HG03520 (cell line): Measurements from ENCODE around the gene KRT32.

Experiments
- ATAC-seq: cut with Tn5 transposase; IDR thresholded peaks from one replicate; pipeline ENCODE4 v1.9.1; 2021; ENCODE audit warnings: mild to moderate bottlenecking, moderate library complexity; ENCODE audit not compliant: unreplicated experiment

KRT32 gene

DNA sequence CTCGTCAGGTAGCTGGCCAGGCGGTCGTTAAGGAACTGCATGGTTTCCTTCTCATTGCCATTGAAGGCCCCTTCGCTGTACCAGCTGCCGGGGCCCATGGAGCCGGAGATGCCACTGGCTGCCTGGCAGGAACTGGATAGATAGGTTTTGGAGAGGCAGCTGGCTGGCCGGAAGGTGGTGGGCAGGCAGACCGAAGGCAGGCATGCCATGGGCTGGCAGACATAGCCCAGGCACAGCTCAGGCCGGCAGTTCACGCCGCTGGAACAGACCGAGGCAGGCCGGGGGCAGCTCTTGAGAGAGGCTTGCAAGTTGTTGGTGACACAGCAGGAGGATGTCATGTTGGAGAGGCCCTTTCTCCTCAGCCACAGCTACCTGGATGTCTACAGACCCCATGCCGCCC lies at the start of gene KRT32:
Gene KRT32, minus strand, starts transcription at position 399 of the 400 bp plus-strand sequence. Its CDS starts 61 bp downstream, at position 338.
- no peak for ATAC-seq

DNA sequence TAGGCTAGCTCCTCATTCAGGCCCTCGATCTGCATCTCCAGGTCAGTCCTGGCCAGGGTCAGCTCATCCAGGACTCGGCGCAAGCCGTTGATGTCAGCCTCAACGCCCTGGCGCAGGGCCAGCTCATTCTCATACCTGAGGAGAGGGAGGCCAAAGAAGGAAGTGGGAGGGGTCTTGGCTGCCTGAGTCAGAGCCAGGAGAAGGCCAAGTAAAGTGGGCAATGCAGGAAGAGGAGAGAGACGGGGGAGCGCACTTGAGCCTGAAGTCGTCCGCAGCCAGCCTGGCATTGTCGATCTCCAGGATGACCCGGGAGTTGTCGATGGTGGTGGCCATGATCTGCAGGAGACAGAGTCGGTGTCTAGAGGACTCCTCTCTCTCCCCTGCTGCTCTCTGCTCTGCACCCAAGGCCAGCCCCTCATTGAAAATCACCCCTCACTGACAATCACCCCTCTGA lies 49.7 kb upstream of the KRT32 start:
- ATAC-seq = no peak

DNA sequence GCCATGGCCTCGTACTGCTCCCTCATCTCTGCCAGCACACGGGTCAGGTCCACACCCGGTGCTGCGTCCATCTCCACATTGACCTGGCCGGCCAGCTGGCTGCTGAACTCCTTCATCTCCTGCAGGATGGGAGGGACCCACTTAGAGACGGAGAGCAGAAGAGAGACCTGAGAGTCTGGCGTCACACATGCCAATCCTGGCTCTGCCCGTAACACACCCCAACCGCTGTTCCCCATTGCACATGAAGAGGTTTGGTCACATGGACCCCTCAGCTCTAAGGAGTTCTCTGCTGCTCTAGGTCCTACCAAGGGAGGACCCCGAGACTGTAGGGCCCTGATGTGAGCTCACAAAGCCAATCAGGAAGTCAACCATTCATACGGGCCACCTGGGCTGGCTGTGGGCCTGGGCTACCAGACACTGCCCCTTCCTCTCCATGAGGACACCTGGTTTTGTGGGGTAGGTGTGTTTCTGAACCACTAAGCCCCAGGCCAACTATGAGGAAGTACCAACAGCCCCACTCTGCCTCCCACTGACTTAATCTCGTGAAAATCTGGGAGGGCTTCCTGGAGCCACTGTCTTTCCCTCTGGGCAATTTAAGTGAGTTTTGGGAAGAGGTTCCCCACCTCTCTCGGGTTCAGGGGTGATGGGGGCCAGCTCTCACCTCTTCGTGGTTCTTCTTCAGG lies 49.1 kb upstream of the KRT32 start:
- ATAC-seq = no peak

DNA sequence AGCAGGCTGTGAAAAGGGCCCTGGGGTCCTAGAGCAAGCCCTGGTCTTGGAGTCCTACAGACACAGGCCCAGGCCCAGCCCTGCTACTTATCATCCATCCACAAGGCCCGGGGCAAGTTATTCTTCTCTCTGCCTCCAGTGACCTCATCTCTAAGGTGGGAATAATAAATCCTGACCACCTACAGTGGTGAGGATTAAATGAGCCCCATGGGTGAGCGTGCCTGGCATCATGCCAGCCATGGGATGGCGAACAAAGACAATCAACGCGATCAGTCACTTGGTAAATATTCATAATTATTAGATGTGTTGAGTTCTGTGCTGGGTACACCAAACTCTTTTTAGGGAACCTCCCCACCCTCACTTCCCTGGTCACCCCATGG lies 46.0 kb upstream of the KRT32 start:
- no peak for ATAC-seq

DNA sequence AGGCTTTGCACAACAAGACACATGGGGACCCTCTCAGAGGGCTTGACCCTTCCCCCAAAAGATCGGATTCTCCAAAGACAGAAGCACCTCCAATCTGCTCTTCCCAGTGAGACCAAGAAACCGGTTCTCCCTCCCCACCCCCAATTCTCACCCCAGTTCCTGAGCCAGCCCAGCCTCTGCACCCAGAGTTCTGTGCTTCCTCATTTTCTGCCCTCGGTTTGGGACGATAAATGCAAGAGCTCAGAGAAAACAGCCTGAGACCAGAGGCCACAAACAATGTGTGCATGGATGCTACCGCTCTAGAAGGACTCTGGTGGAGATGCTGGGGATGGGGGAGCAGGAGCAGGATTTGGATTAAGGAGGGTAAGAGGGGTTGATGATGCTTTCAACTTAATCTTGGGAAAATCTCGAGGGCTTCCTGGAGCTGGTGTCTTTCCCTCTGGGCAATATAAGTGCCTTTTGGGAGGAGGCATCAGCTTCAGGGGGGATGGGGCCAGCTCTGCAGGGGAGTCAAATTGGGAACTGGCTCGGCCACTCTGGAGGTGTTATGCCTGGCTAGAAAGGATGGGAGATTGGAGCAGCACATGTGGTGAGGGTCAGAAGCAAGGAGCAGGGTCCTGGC lies 45.5 kb upstream of the KRT32 start:
- ATAC-seq = no peak

DNA sequence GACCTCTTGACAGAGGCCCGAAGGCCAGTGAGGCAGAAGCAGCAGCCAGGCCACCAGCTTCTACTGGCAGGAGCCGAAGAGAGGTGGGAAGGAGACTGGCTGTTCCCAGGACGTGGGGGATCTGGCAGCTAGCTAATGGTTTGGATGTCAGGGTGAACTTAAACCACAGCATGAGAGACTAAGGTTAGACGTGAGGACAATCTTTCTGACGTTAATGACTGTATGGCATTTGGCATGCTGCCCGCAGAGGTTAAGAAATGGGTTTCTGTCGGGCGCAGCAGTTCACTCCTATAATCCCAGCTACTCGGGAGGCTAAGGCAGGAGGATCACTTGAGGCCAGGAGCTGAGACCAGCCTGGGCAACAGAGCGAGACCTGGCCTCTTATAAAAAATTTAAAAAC lies 44.5 kb upstream of the KRT32 start:
- ATAC-seq = no peak

DNA sequence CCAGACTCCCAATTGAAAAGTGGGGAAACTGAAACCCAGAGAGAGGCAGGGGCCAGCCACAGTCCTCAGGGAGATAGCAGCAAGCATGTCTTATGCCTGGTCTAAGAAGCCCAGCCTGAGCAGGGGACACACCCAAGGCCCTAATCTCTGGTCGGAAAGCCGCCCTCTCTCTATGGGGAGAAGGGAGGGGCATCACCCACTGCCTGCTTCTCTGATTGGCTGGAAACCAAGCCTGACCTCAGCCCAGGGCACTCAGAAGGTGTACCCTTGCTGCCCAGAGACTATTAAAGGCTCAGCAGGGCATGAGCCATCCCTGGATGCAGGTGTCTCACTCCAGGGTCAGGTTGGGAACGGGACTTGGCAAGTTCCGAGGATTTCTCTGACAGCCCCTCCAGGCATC lies 43.9 kb upstream of the KRT32 start:
- ATAC-seq = no peak

DNA sequence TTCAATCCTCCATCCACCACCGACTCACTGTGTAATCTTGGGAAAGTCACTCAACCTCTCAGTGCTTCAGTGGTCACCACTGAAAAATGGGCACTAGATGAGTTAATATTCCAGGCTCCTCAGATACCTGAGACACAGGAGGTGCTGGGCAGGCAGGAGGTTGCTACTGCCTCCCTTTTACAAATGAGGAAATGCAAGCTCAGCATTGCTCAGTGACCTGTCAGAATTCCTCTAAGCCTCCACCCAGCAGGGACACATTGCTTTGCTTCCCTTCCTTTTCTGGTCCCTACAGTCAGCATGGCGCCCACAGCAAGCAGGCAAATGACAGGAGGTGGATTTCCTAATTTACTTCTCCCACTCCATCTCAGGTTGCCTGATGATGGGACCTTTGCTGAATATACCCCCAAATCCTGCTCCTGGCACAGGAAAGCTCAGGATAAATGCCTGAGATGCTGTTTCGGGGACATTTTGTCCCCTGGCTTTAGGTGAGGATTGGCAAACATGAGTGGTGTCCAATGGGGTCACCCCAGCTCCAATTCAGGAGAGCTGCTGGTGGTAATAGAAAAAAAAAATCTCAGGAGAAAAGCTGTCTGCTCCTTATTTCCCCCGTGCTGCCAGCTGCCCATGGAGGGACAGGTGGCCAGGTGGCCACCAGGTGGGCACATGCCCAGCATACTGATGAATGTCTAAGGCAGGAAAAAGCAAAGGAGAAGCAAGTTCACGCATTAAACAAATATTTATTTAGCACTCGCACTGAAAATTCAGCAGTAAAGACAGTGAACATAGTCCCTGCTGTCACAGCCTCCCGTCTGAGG lies 43.3 kb upstream of the KRT32 start:
- no peak for ATAC-seq

DNA sequence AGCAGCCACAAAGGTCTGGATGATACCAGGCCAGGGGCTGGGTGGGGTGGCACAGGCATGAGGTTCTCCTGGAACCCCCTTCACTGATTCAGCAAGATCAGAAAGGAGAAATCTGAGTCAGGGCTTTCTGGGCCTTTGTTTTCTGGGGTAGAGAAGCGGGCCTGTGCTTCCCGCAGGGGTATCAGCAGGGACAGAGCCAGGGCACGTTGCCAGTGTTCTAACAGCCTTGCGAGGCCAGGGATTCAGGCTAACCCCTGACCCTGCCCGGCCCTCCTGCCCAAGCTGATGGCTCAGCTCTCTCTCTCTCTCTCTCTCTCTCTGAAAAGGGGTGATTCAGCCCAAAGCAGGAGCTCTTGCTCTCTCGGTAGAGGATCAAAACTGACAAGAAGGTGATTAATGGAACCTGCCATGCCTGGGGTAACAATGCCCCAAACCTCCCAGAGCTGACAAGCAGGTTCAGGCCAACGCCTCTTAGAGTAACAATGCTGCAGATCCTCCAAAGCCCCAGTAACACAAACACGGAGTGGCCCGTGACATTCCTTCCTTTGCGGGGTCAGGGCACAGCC lies 40.2 kb upstream of the KRT32 start:
- no peak for ATAC-seq

DNA sequence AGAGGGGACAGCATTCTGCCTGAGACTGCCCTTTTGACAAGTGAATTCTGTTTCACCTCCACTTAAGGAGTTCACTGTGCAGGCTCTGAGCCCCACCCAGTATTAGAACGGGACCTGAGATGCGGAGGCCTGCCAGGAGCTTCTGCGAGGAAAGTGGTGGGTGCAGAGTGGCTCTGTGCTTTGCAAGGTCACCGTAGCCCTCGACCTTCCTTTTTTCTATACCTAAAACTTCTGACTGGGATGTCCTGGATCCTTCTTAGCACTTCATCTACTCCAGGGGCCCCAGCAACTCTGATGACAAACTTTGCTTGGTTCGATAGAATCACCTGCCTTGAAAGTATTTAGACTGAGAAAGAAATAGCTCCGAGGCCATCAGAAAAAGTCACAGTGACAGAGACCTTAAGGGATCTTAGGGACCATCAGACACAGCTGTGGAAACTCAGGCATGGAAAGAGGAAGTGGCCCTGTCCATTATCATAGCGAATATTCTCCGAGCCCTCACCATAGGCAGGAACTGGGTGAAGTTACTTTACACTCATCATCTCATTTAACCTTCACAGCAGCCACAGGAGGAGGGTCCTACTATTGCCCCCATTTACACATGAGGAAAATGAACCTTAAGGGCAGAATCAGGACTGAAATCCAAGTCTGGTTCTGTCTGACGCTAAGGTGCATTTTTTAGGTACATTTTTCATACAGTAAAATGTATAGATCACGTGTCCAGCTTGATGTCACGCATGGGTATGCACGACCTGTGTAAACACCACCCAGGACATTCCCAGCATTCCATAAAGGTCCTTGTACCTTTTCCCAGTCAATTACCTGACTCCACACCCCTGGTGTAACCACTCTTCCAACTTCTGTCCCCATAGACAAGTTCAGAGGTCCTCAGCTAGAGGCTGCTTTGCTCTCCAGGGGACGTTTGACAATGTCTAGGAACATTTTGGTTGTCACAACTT lies 38.9 kb upstream of the KRT32 start:
- ATAC-seq = no peak

DNA sequence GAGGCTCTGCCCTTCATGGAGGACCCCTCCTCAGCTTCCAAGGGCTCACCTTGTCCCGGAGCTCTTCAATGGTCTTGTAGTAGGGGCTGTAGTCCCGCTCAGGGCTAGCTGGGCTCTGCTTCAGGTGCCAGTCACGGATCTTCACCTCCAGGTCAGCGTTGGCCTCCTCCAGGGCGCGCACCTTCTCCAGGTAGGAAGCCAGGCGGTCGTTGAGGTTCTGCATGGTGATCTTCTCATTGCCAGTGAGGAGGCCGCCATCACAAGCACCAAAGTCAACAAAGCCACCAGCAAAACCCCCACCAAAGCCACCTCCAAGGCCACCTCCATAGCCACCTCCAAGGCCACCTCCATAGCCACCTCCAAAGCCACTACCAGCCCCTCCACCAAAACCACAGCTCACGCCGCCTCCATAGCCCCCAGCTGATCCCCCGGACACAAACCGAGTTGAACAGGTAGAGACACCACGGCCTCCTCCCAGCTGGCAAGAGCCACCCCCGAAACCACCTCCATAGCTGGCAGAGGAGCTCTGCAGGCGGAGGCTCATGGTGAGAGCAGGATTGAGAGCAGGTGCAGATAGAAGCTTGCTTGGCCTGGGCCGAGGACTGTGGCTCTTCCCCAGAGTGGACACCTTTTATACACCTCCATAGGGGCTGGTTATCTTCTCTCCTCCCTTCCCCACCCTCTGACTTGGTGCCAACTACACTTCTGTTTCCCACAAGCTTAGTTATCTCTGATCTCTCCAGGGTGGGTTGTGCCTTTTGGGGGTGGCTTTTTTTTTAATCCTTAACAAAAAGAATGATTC lies 38.0 kb upstream of the KRT32 start, which contains the start of gene KRT13:
Gene KRT13, minus strand, starts transcription at position 606 of the 802 bp plus-strand sequence. Its CDS starts 62 bp downstream, at position 544.
- ATAC-seq = no peak

DNA sequence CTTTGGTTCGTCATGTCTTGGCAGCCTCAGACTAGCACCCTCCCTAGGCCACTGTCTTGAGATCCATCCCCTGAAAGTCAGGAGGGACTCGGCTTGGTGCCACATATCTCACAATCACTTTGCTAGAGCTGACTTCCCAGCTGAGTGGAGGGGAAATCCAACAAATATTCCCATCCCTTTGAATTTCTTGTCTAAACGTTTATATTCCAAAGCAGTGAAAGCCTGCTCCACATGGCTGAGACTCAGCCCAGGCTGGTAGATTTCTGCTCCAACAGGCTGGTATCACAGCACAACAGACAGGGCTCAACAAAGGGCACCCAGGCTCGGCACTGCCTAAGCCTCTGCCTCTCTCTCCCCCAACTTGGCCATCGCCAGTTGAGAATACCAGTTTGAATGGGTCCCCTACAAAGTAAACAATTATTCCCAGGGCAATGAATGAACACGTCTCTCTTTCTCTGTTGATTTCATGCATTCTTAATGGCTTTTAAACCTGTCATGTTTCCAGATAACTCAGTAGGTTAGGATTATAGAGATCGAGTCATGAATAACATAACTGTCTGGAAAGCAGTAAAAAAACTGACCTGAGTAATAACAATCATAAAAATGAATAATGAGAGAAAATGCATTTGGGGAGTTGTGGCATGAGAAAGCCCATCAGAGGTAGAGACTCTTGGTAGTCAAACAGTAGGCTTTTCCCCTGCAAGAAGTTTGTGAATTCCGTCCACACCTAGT lies 37.2 kb upstream of the KRT32 start:
- no peak for ATAC-seq

DNA sequence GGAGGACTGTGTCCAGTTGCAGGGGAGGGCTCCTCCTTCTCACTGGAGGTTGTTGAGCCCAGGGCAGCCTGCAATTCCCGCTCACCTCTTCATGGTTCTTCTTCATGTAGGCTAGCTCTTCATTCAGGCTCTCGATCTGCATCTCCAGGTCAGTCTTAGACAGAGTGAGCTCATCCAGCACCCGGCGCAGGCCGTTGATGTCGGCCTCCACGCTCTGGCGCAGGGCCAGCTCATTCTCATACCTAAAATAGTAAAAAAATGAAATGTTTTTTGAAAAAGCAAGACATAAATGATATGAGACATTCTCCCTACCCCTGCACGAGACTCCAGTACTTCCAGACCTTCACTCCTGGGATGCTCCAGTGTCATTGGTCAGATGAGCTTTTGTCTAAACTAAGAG lies 36.0 kb upstream of the KRT32 start:
- no peak for ATAC-seq

DNA sequence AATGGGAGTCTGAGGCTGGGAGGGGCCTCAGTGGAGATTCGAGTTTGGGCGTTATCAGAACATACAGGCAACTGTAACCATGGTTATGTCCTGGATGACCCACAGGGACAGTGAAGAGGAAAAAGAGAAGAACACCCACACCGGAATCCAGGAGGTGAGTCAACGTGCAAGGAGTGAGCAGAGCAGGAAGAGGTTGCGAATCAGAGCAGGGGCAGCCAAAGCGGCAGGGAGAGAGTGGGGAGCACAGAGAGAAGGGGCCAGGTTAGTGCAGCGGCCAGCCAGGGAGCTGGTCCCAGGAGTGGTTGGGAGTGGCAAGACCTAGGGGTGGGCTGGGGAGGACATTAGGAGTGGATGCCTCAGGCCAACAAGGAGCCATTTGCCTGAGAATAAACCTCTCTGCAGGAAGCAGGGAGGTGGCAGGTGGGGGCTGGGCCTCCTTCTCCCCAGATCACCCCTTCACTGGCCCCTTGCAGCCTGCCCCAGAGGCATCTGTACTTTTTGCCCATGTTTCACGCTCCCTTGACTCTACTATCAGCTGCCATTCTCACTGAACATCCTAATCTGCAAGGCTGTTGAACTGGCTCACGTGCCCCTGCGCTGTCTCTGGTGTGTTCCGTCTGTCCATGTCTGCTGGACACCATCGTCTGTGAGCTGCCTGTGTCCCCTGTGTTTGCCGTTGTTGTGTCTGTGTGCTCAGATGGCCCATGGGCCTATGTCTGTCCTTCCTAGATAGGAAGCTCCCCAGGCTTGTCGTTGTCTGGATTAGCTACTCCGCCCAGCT lies 33.1 kb upstream of the KRT32 start:
- no peak for ATAC-seq

DNA sequence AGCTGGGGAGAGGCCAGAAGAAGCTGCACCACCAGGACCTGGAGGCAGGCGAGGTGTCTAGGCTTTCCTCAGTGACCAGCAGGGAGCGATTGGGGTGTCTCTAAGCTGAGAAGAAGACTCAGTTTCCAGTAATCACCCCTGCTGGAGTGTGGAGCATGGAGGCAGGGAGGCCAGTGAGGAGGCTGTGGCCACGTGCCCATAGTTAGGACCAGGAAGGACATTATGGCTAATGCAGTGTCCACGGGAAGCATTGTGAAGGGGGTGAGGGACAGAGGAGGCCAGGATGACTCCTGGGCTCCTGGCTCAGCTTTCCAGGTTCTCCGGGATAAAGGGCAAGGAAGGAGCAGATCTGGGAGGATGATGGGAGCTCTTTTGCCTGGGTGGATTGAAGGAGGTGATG lies 32.5 kb upstream of the KRT32 start:
- ATAC-seq = no peak

DNA sequence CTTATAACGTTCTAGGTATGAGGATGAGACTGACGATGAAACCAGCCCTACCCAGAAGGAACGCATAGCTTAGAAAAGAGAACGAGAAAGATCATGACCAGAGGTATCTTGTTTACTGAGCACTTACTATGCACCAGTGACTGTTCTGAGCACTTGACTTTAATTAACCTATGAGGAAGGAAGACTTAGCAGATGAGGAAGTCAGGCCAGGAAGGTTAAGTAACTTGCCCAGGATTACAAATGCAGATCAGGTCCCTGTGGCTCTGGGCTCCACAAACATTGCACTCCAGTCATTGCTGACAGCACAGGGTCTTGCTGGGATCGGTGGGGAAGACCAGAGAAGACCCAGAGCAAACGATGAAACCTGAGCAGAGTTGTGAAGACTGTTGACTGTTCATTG lies 31.1 kb upstream of the KRT32 start:
- ATAC-seq = no peak

DNA sequence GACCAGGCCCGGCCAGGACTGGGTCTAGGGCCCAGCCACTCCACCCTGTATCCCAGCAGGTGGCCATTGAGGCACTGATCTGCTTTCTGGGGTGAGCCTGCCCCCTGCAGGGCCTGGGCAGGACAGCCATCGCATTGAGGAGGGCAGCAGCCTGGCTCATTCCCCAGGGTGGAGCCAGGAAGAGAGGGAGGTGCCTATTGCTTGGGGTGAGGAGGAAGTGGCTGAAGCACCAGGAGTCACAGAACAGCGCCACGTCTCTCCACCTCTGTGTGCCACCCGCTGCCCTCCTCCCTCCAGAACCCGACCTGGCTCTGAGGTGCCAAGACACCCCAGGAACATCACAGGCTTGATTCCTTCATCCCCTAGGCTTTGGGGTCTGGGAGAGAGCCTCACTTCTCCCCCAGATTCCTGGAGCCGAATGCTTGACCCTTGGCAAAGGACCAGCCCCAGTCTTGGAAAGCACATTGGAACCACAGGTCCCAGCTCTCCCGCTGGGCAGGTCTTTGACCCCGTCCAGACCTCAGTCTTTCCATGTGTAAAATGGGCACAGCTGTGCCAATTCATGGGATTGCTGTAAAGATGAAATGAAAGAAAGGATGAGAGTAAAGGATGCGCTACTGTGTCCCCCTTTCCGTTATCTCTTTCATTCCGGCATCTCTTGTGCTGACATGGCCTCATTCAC lies 29.8 kb upstream of the KRT32 start:
- ATAC-seq = no peak

DNA sequence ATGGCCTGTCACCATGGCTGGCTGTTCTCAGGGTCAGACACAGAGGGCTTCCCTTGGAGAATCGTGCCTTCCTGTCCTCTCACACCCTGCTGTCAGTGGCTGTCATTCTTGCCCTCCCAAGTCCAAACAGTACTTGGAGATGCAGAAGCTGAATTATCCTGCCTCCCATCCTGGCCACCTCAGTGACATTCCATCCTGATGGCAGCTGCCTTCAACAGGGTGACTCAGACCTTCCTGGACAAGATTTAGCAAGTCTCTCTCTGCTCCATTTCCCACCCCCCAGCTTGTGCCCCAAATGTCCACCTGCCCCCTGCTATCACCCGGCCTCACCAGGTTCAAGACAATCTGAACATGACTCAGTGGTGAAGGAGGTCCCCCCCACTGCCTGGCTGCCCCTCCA lies 27.3 kb upstream of the KRT32 start:
- no peak for ATAC-seq
